Measurements from ENCODE around the gene YTHDF1.

YTHDF1 gene

DNA sequence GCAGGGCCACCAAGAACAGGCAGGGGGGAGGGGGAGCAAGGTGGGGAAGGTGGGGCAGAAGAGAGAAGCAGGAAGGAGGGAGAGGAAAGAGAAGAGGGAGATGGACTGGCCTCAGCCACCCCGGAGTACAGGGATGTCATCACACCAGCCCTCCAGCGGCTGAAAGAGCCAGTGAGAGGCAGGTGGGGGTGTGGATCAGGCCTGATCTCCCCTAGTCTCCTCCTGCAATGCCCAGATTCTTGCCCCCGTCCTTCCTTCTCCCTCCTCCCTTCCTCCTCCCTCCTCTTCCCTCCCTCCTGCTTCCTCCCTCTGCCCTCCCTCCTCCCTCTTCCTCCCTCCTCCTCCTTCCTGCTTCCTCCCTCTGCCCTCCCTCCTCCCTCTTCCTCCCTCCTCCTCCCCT, 61.5 kb downstream of the YTHDF1 start:
- DNase-seq: no peak

DNA sequence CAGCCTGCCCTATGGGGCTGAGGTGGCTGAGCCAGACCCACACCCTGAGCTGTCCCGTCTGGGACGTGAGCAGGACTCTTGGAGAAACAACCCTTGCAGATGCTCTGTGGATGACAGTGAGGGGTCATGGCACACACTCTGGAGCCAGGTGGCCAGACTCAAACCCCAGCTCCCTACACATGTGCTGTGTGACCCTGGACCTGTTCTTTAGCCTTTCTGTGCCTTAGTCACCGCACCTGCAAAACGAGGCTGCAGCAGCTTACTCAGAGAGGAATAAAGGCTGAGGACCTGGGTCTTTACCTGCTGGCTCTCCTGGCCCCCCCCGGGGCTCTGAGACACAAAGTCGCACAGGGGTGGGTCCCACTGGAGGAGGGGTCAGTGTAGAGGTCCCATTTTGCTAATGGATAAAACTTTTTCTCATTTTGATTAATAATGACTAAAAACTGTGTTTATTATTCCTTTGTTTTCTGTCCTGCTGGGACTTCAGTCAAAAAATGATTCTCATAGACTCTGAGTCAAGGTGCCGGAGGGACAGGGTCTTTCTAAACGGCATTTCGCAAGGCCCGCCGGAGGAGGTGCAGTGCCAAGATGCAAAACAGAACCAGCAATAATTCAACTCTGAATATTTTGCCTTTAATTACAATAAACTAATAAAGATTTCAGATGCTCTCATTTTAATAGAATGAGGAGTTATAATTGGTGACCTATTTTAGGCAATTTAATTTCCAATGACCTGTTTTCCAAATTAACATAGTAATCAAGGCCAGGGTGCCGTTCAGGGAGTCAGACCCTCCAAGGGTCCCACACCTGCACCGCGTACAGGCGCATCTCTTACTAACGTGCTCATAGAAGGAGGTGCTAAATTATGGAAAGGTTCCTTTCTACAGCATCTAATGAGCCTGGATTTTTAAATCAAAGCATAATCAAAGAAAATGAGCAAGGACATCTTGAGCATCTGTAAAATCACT, 62.4 kb downstream of the YTHDF1 start:
- no peak for DNase-seq

DNA sequence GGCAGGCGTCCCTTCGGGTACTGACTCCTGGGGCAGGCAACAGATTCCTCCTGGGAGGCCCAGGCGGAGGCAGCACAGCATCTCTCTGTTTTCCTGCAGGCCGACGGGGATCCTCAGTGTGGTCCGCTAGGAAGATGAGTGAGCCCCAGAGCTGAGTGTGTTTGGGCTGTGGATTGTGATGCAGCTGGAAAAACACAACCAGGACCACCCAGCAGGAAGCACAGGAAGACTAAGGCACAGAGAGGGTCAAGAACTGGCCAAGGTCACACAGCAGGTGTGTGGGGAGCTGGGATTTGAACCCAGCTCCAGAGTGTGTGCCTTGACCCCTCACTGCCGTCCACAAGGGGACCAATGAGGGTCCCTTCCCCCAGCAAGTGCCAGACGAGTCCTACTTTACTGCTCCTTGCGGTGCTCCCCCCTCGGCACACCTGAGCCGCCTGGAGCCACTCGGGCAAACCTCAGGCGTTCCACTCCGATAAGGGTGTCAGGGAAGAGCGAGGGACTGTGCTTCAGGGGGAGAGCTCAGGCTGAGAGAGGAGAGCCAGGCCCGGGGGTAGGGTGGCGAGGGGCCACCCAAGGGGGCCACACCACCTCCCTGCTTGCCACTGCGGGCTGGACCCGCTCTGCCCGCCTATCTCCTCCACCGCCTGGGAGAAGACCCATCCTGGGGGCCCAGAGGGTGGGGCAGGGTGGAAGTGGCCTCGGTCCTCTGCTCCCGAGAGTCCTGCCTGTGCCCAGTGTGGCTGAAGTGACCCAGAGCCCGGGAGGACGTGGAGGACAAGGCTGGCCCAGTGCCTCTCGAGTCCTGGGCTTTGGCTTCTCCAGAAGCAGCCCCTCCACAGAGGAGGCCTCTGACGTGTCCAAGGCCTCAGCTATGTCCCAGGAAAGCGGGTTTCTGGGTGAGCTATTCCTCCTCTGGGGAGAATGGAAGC, 63.3 kb downstream of the YTHDF1 start:
- no peak for DNase-seq

DNA sequence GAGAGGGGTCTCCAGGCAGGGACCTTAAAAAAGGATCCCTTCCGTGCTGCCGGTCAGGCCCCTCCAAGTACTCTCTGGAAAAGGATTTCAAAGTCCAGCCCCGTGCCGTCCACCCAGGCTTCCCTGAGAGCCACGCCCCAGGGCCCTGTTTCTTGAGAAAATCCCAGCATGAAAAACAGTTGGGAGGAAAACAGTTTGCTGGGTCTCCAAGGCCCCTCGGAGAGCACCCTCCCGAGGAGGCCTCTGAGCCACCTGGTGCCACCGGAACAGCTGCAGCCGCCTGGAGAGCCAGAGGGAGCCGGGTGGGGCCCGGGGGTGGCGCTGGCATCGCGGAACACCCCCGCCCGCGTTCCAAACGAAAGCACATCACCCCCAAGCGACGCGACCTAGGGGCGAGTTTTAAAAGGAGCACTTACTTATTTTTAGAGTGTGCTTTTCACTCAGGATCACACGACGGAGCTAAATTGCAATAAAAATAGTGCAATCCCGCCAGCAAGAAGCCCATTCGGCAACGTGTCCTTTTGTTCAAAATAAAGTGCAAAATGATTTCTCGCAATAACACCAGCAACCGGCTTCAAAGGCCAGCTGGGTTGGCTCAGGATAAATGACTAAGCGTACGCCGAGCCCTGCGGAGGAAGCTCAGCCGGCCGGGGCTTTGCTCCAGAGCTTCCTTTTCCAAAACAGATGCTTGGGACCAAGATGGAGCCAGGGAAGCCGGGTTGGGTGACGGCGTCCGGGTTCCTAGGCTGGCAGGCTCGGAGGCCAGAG, 64.2 kb downstream of the YTHDF1 start:
- no peak for DNase-seq

DNA sequence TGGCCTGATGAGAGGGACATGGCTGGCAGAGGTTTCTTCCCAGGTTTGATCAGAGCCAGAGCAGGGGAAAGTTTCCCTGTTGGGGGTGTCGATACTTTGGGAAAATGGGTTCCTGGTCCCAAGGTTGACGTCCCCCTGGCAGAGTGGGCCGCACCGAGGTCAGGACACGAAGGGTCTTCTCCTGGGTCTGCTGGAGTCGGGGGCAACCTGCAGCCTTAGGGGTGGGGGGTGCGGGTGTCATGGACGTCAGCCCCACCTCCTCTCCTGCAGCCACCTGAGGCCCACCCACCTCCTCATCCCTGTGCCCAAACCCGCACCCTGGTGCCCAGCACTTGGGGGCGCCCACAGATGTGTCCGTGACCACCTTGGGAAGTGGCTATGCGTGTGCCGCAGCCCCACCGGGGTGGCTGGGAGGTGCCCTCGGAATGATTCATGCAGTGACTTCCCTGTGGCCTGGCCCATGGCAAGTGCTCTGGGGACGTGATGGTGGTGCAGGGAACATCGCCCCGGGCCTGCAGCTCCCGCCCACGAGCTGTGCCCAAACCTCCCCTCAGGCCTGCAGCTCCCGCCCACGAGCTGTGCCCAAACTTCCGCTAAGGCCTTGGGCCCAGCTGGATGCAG, 64.9 kb downstream of the YTHDF1 start:
- DNase-seq: no peak

DNA sequence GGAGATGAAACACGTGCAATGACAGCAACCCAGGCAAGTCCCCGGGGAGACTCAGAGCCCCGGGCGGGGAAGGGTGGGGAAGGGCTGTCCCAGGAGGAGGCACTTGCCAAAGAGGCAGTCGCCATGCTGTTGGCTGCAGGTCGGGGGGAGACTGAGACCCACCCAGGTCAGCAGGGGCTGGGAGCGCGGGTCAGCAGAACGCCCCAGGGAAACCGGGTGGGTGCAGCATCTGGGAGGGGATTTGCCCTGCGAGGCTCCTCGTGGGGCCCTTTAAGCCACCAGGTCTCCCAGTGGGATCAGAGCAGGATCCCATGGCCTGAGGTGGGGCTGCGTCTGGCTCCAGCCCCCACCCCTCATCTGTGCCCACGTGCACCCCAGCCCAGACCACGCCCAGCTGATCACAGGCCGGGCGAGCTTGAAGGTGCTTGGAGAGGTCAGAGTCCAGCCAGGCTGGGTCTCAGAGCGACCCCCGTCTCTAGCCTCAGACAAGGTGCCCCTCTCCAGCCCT, 65.5 kb downstream of the YTHDF1 start:
- no peak for DNase-seq

DNA sequence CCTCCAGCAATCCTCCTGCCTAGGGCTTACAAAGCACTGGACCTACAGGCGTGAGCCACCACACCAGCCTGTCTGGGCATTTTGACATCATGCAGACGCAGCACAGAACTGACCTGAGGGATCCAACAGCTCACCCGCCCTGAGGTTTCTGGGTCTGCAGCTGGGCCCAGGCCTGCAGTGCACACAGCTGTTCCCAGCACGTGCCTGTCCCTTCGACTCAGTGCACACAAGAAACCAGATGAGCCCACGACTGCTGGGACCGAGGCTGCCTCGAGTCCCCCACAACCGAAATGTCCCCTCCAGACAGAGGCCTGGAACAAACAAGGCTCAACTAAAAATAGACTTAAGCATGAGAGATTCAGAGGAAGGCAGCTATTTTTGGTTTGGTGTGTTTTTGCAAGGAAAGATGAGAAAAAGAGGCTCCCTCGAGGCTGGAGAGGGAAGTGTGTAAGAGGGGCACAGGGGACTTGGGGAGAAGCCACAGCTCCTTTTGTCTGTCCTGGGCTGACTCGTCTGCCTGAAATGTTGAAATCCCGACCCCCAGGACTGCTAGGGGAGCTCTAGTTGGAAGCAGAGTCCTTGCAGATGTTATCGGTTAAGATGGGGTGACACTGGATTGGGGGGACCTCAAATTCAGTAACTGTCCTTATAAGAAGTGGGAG, 66.3 kb downstream of the YTHDF1 start:
- DNase-seq: no peak

DNA sequence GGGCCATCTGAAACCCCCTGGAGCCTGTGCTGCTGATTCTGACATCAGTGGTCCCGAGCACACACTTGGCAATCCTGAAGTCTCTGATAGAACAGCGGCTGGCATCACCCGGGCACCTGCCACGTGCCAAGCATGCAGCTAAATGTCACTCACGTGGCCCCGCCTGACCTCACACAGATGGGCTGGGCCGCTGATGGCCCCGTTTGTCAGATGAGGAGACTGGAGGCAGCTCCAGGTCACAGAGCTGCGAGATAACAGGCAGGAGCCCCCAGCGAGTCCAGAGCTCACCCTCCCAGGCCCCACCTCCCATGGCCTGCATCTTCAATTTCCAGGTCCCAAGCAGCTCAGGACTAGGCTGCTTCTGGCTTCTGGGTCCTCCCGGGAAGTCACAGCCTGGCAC, 67.2 kb downstream of the YTHDF1 start:
- no peak for DNase-seq

DNA sequence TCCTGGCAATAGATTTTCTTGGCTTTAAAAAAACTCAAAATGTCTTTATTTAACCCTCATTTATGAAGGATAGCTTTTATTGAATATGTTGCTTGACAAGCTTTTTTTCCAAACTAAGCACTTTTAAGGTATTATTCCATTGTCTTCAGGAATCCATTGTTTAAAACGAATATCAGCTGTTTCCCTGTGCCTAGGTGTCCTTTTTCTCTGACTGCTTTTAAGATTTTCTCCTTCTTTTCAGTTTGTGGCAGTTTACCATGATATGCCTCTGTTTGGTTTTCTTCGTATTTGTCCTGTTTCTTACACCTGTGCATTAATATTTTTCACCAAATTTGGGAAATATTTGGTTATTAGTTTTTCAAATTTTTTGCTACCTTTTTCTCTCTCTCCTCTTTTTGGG, 68.4 kb downstream of the YTHDF1 start:
- DNase-seq: no peak
